ENCODE measurements around the gene ABHD3.
"Not testable (repeated sequence)": the region's sequence is repeated elsewhere in the genome, so short reads cannot be mapped to it uniquely, and the experiment has no call there.

Gene ABHD3

GRCh38 chr18:21653361-21653760 is 51.2 kb downstream of the ABHD3 start:
- TF ChIP-seq CTCF (IDR thresholded peaks at IDR 0.05; ENCODE audit: low read depth, low read length, missing control alignments): no peak
- no peak for DNase-seq (ENCODE audit: low read depth)
- H3K4me3 ChIP-seq (ENCODE audit: low read depth, low read length): no peak overlapping the region

- no peak for DNase-seq (ENCODE audit: low read depth)
- no peak for TF ChIP-seq CTCF (IDR thresholded peaks at IDR 0.05; ENCODE audit: low read depth, low read length, missing control alignments)
- no peak overlapping the region for H3K4me3 ChIP-seq (ENCODE audit: low read depth, low read length)
These were observed 52.5 kb downstream of the ABHD3 start for GRCh38 chr18:21652073-21652472.

- TF ChIP-seq CTCF (IDR thresholded peaks at IDR 0.05; ENCODE audit: low read depth, low read length, missing control alignments): no peak
- no peak overlapping the region for H3K4me3 ChIP-seq (ENCODE audit: low read depth, low read length)
- DNase-seq (ENCODE audit: low read depth): no peak
These were observed 54.3 kb downstream of the ABHD3 start for GRCh38 chr18:21650311-21650710.

GRCh38 chr18:21640375-21640774 is 64.2 kb downstream of the ABHD3 start:
- not testable (repeated sequence) for H3K4me3 ChIP-seq (ENCODE audit: low read depth, low read length); DNase-seq (ENCODE audit: low read depth)

GRCh38 chr18:21638822-21639221 is 65.8 kb downstream of the ABHD3 start:
- no peak for DNase-seq (ENCODE audit: low read depth)
- no peak overlapping the region for H3K4me3 ChIP-seq (ENCODE audit: low read depth, low read length)
- no peak for TF ChIP-seq CTCF (IDR thresholded peaks at IDR 0.05; ENCODE audit: low read depth, low read length, missing control alignments)

- no peak for TF ChIP-seq CTCF (IDR thresholded peaks at IDR 0.05; ENCODE audit: low read depth, low read length, missing control alignments)
These were observed 67.8 kb downstream of the ABHD3 start for GRCh38 chr18:21636769-21637168.

GRCh38 chr18:21634588-21635199 is 69.9 kb downstream of the ABHD3 start:
- H3K4me3 ChIP-seq (ENCODE audit: low read depth, low read length): no peak overlapping the region
- DNase-seq (ENCODE audit: low read depth): no peak
- TF ChIP-seq CTCF (IDR thresholded peaks at IDR 0.05; ENCODE audit: low read depth, low read length, missing control alignments): no peak

More at GRCh38 chr18:21636769-21637168, 67.8 kb downstream of the ABHD3 start:
- H3K4me3 ChIP-seq (ENCODE audit: low read depth, low read length): no peak overlapping the region
- no peak for DNase-seq (ENCODE audit: low read depth)
